Measurements from ENCODE around the gene LPCAT3. TPM values are rescaled to one million over a fixed set of nuclear protein-coding genes. Genes with fewer than 3 reads are reported as not detected.

Gene LPCAT3
- total and polyA plus RNA-seq, 2 of the 13 experiments (the other 11 are each of a cell fraction or from before 2014, with no cell fraction given): 44.5 to 64.3 TPM

GRCh38 chr12:7060353-7060954, 42.2 kb upstream of the LPCAT3 start, which contains the start of gene C1S (continued):
- no peak for TF ChIP-seq ZBTB44 (CRISPR knock-in tag; IDR thresholded peaks at IDR 0.05)
- TF ChIP-seq ZBED4 (CRISPR knock-in tag; IDR thresholded peaks at IDR 0.05; ENCODE audit: borderline replicate concordance): peak; percentile 70; the same call in 1 of the 2 replicates
- no peak for TF ChIP-seq ATF4 (CRISPR knock-in tag; IDR thresholded peaks at IDR 0.05)
- TF ChIP-seq CEBPB (IDR thresholded peaks at IDR 0.05; ENCODE audit: borderline replicate concordance, low read depth, low read length): peak; percentile 73
- TF ChIP-seq HINFP (CRISPR knock-in tag; IDR thresholded peaks at IDR 0.05; ENCODE audit: low read depth): no peak
- TF ChIP-seq ZBTB20 (CRISPR knock-in tag; IDR thresholded peaks at IDR 0.05; ENCODE audit: borderline replicate concordance, low read depth): no peak
- TF ChIP-seq CENPX (CRISPR knock-in tag; IDR thresholded peaks at IDR 0.05): no peak
- TF ChIP-seq MTF2 (CRISPR knock-in tag; IDR thresholded peaks at IDR 0.05; ENCODE audit: borderline replicate concordance): no peak
- no peak for TF ChIP-seq ZNF605 (CRISPR knock-in tag; IDR thresholded peaks at IDR 0.05)
- TF ChIP-seq ZZZ3 (CRISPR knock-in tag; IDR thresholded peaks at IDR 0.05; ENCODE audit: borderline replicate concordance): no peak
- no peak for TF ChIP-seq ELF4 (CRISPR knock-in tag; IDR thresholded peaks at IDR 0.05; ENCODE audit: borderline replicate concordance)
- TF ChIP-seq HES4 (CRISPR knock-in tag; IDR thresholded peaks at IDR 0.05; ENCODE audit: borderline replicate concordance): no peak
- no peak for TF ChIP-seq TCF7 (IDR thresholded peaks at IDR 0.05; ENCODE audit: low read depth)
- peak; percentile 38; the same call in 1 of the 2 replicates for TF ChIP-seq ZSCAN9 (CRISPR knock-in tag; IDR thresholded peaks at IDR 0.05; ENCODE audit: borderline replicate concordance)
- TF ChIP-seq SIX4 (CRISPR knock-in tag; IDR thresholded peaks at IDR 0.05): no peak
- no peak for TF ChIP-seq ZBTB14 (CRISPR knock-in tag; IDR thresholded peaks at IDR 0.05)
- no peak for TF ChIP-seq FOXK1 (CRISPR knock-in tag; IDR thresholded peaks at IDR 0.05; ENCODE audit: borderline replicate concordance, low read depth)
- no peak for TF ChIP-seq KDM5B (CRISPR knock-in tag; IDR thresholded peaks at IDR 0.05; ENCODE audit: borderline replicate concordance)
- no peak for TF ChIP-seq PCBP2 (optimal IDR thresholded peaks at IDR 0.05; ENCODE audit: low read depth, low read length, poor library complexity, severe bottlenecking)
- no peak for TF ChIP-seq ZNF234 (CRISPR knock-in tag; conservative IDR thresholded peaks at IDR 0.05)
- TF ChIP-seq FOXK2 (IDR thresholded peaks at IDR 0.05): no peak

Data from HepG2 (cell line).